ENCODE data around the gene LSAMP. TPM values are rescaled to one million over a fixed set of nuclear protein-coding genes. Genes with fewer than 3 reads are reported as not detected.
"Not testable (repeated sequence)": the region's sequence is repeated elsewhere in the genome, so short reads cannot be mapped to it uniquely, and the experiment has no call there.

The LSAMP gene
- total RNA-seq, 4 donors from 2014 or later: 1.1 to 3.5 (median 2.0) TPM

DNA sequence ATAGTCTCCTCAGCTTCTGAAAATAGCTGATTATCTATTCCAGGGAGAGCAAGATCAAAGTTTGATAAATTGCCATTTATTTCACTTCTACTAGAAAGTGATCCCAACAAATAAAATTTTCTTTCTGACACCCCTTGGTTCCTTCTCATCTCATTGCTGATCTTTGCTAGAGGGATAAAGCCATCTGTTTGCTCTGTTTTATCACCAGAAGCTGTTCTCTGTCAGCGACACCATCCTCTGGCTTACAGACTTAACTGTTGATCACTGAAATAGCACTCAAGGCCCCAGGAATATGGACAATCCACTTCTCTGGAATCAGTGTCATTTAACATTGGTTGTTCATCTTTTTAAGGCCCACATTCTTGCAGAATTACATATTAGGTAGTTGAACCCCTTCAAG lies 219.0 kb downstream of the LSAMP start:
- H3K4me3 ChIP-seq (ENCODE audit: low read depth, poor library complexity, severe bottlenecking): no peak overlapping the region
- whole genome bisulfite sequencing, 2 donors: 91 to 92% methylated on average over 1 of the region's 1 CpG
- TF ChIP-seq CTCF (IDR thresholded peaks at IDR 0.05) (no peak), POLR2A (IDR thresholded peaks at IDR 0.05) (no peak)
- no peak for DNase-seq (ENCODE audit: low spot score in 2 of 2)
- intact Hi-C loops (cut with DNase I; ENCODE audit: low total_unique reads): no loop called here

DNA sequence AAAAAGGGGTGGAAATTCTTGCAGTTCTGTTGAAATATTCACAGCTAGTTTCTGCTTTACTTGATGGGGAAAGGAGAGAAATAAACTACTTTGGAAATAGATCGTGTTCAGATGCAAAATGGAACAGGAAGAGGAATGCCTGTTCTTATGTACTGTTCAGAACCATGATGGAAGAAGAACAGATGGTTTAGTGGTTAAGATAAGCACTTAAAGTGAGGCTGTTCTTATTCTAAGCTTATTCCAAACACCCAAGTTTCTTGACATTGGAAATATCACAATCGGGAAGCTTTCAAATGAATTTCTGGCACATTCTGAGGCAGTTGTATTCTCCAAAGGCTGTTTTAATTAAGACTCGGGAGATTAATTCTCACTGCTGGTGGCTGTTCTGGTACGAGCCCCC lies 228.5 kb downstream of the LSAMP start:
- WGBS, 2 donors: 63 to 70% methylated on average over 4 of the region's 4 CpGs
- TF ChIP-seq CTCF (IDR thresholded peaks at IDR 0.05) (no peak), POLR2A (IDR thresholded peaks at IDR 0.05) (no peak)
- no peak for DNase-seq (ENCODE audit: low spot score in 2 of 2)
- intact Hi-C loops (cut with DNase I; ENCODE audit: low total_unique reads): no loop called here
- H3K4me3 ChIP-seq (ENCODE audit: low read depth, poor library complexity, severe bottlenecking): no peak overlapping the region

- H3K4me3 ChIP-seq (ENCODE audit: low read depth, poor library complexity, severe bottlenecking): no peak overlapping the region
- 74 to 84% methylated on average over 2 of the region's 2 CpGs for WGBS, 2 donors
- DNase-seq (ENCODE audit: low spot score in 2 of 2): no peak
- intact Hi-C loops (cut with DNase I; ENCODE audit: low total_unique reads): no loop called here
- no peak for TF ChIP-seq POLR2A (IDR thresholded peaks at IDR 0.05)
- no peak for TF ChIP-seq CTCF (IDR thresholded peaks at IDR 0.05)
Observed at GRCh38 chr3:116211901-116212300, 233.4 kb downstream of the LSAMP start.

GRCh38 chr3:116208830-116209229 lies 236.5 kb downstream of the LSAMP start:
- intact Hi-C loops (cut with DNase I; ENCODE audit: low total_unique reads); DNase-seq (ENCODE audit: low spot score in 2 of 2): not testable (repeated sequence)

GRCh38 chr3:116200956-116201690 lies 244.2 kb downstream of the LSAMP start:
- 69 to 78% methylated on average over 5 of the region's 5 CpGs for WGBS, 2 donors
- intact Hi-C loops (cut with DNase I; ENCODE audit: low total_unique reads): no loop called here

More at GRCh38 chr3:116208830-116209229, 236.5 kb downstream of the LSAMP start:
- 84 to 90% methylated on average over 15 of the region's 15 CpGs for WGBS, 2 donors
- not testable (repeated sequence) for H3K4me3 ChIP-seq (ENCODE audit: low read depth, poor library complexity, severe bottlenecking)

DNA sequence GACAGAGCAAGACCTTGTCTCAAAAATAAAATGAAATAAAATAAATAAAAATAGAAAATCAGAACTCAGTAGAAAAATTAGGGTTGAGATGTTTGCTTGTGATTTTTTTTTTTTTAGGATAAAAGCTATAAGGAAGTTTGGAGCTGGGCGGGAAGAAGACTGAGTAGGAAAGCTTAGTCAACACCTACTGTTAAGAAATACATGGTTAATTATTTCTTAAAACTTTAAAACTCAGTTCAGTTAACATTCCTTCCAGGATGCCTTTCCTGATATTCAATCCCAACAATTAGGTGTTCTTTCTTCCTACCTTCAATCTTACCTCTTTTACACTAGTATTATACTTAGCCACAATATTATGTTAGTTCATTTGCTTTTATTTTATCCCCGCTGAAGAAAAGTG lies 246.2 kb downstream of the LSAMP start:
- DNase-seq (ENCODE audit: low spot score in 2 of 2): no peak
- WGBS, 2 donors: 93 to 97% methylated on average over 2 of the region's 2 CpGs
- TF ChIP-seq CTCF (IDR thresholded peaks at IDR 0.05) (no peak), POLR2A (IDR thresholded peaks at IDR 0.05) (no peak)
- no peak overlapping the region for H3K4me3 ChIP-seq (ENCODE audit: low read depth, poor library complexity, severe bottlenecking)
- intact Hi-C loops (cut with DNase I; ENCODE audit: low total_unique reads): no loop called here

More at GRCh38 chr3:116200956-116201690, 244.2 kb downstream of the LSAMP start:
- no peak for DNase-seq (ENCODE audit: low spot score in 2 of 2)
- H3K4me3 ChIP-seq (ENCODE audit: low read depth, poor library complexity, severe bottlenecking): no peak overlapping the region
- TF ChIP-seq POLR2A (IDR thresholded peaks at IDR 0.05): no peak
- no peak for TF ChIP-seq CTCF (IDR thresholded peaks at IDR 0.05)

All from lower leg skin (tissue), 4 donors.